GM19468 (cell line): Measurements from ENCODE around the gene MYH14.

ENCODE experiments used
- ATAC-seq: cut with Tn5 transposase; IDR thresholded peaks from one replicate; pipeline ENCODE4 v1.9.1; 2021; ENCODE audit warnings: mild to moderate bottlenecking, moderate library complexity, moderate number of reproducible peaks; ENCODE audit not compliant: unreplicated experiment; ENCODE audit errors: extremely low read depth

Gene MYH14

GRCh38 chr19:50312967-50313811, 109.8 kb downstream of the MYH14 start:
- ATAC-seq = no peak

GRCh38 chr19:50313812-50314536, 110.6 kb downstream of the MYH14 start:
- ATAC-seq = no peak

DNA sequence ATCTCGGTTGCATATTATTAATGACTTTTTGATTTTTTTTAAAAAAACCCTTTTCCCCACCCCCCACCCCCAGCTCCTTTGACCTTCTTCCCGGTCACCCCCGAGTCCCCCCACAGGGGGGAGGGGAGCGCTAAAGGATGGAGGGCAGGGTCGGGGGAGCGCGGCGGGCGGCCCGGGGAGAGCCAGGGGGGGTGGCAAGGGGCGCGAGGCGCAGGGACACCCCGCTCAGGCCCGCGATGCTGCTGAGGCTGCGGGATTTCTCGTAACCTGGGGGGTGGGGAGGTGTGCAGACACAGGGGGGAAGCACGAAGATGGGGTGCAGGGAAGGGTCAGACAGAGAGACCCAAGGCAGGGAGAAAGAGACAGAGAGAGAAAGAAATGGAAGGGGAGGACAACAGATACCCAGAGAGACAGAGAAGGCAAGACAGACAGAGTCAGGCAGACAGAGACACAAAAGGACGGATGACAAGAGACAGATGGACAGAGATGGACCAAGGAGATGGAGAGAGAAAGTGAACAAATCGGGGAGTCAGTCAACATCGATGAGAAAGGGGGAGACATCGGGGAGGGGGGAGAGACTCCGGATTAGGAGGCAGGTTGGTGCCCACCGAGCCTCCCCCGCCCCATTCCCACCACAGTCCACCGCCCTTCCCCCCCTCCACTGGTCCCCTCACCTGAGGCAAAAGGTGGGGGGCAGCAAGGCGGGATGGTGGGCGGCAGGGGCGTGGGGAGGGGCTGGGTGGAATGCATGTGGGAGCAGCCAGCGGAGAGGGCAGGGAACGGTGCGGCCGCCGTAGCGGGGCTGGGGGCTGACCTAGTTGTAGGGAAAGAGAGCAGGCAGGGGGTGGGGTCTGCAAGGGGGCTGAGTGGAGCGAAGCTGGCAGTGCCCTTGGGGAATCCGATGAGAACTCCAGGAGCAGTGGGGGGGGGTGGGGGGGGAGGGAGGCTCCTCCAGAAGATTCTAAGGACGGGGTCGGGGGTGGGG, 111.6 kb downstream of the MYH14 start:
- no peak for ATAC-seq

- no peak for ATAC-seq
Observed at GRCh38 chr19:50315773-50316448, 112.5 kb downstream of the MYH14 start.

GRCh38 chr19:50317115-50317514, 113.7 kb downstream of the MYH14 start:
- no peak for ATAC-seq

DNA sequence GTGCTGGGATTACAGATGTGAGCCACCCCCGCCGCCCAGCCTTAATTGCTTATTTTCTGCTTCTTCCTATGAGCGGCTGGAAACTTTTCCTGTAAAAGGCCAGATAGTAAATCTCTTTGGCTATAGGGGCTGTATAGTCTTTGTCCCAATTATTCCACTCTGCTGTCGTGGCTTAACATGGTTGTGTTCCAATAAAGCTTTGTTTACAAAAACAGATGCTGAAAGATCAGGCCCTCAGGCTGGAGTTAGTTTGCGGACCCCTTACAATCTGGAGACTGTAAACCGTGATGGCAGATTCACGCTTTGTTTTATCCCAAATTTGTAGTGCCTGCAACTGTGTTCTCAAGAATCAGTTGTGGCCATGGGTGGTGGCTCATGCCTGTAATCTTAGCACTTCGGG, 115.0 kb downstream of the MYH14 start:
- no peak for ATAC-seq

DNA sequence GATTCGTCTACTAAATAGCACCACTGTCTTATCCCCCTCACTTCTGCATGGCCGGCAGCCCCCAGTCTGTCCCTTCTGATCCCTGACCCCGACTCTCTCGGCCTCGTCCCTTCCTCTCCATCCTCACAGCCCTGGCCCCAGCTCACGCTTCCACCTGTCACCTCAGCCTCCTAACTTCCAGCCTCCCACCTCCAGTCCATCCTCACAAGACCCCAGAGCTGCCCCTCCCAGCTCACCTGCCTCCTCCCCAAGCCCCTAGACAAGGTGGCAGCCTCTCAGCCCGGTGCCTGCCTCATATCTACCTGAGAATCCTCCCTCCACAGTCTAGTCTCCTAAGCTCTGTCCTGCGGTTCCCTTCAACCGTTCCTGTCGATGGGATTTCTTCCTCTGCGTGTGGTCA, 115.7 kb downstream of the MYH14 start:
- ATAC-seq = no peak

DNA sequence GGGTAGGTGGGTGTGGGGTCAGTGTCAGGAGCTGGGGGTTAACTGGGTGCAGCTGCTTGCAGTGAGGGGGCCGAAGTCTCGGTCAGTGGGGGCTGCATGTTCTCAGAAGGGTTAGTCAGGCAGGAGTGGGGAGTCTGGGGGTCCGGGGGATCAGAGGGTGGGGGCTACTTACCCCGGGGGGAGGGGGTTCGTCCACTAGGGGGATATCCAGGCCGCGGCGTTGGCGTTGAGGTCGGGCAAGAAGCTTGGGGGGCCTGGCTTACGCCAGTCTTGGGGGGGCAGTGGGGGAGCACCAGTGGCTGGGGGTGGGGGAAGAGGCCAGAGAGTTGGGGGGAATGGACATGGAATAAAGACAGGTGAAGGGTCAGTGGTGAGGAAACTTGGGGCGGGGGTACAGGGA, 116.6 kb downstream of the MYH14 start:
- no peak for ATAC-seq

DNA sequence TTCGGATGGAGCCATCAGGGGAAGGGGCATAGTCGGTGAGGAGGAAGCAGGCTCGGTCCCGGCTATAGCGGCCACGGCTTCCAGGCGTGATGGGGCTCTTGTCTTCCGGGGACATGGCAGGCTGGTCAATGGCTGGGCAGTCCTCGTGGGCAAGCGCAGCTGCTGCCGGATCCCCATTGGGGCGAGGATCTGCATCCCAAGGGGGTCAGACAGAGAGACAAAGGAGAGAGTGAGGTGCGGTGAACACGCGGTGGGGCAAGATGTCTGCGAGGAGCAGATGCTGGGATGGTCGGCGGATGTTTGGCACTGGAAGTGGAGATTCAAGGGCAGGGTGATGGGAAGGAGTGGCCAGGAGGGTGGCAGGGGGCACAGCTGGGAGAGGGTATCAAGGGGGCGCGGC, 117.2 kb downstream of the MYH14 start:
- no peak for ATAC-seq

GRCh38 chr19:50321831-50322230, 118.4 kb downstream of the MYH14 start:
- no peak for ATAC-seq

DNA sequence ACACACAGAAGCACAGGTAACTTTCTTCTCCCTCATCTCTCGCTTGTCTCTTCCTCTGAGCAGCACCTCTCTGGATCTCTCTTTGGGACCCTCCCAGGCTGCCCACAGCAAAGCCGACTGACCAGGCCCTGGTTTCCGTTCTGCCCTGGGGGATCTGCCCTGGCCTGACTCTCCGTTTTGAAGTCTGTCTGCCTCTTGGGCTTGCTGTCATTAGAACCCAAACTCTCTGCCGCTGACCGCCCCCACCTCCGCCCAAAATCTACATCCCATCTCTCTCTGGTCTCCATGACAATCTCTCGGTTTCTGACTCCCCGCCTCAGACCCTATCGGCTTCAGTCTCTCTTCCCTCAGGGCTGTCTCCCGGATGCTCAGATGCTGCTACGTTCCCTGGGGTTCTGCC, 118.8 kb downstream of the MYH14 start:
- no peak for ATAC-seq

GRCh38 chr19:50322931-50323781, 119.7 kb downstream of the MYH14 start:
- no peak for ATAC-seq

GRCh38 chr19:50323782-50324133, 120.3 kb downstream of the MYH14 start:
- ATAC-seq = no peak

- ATAC-seq = no peak
Observed at GRCh38 chr19:50324331-50324730, 120.9 kb downstream of the MYH14 start.

- ATAC-seq = no peak
Observed at GRCh38 chr19:50325310-50326100, 122.1 kb downstream of the MYH14 start.

- ATAC-seq = no peak
Observed at GRCh38 chr19:50326101-50326664, 122.8 kb downstream of the MYH14 start.

- no peak for ATAC-seq
Observed at GRCh38 chr19:50327013-50327412, 123.6 kb downstream of the MYH14 start.
